K562 (cell line): Measurements from ENCODE around the gene PYM1. TPM values are rescaled to one million over a fixed set of nuclear protein-coding genes. Genes with fewer than 3 reads are reported as not detected.
A peak's percentile ranks its signal among the peaks of the same experiment; 100 is the strongest.

ENCODE experiments used
- ARNT ChIP-seq, 2 experiments: fragments of 450-650 bp; IDR thresholded peaks; 2 replicates each; pipeline ENCODE4 v1.6.1; 2016; ENCODE audit warnings: mild to moderate bottlenecking in 1 of 2
- BDP1 ChIP-seq: IDR thresholded peaks from 3 replicates; pipeline ENCODE4 v1.6.1; 2011; ENCODE audit not compliant: insufficient read length, insufficient read depth
- CBX1 ChIP-seq: sonication (generic); IDR thresholded peaks from 2 replicates; pipeline ENCODE4 v1.6.1; 2016; ENCODE audit warnings: antibody characterized with exemption, low read depth, mild to moderate bottlenecking
- EGR1 ChIP-seq: fragments of 450-650 bp; conservative IDR thresholded peaks from 2 replicates; pipeline ENCODE4 v1.6.1; 2017; ENCODE audit warnings: mild to moderate bottlenecking
- GABPA ChIP-seq: fragments of 200-800 bp; sonication (Bioruptor generic); conservative IDR thresholded peaks from 2 replicates; pipeline ENCODE4 v1.6.1; 2016; ENCODE audit warnings: low read depth, missing genetic modification characterization, missing compliant biosample characterization
- NEUROD1 ChIP-seq: fragments of 150-350 bp; IDR thresholded peaks from 2 replicates; pipeline ENCODE4 v1.6.1; 2014; ENCODE audit warnings: borderline replicate concordance, low read length, low read depth; ENCODE audit not compliant: partially characterized antibody
- NFRKB ChIP-seq: fragments of 450-650 bp; IDR thresholded peaks from 2 replicates; pipeline ENCODE4 v1.6.1; 2016; ENCODE audit warnings: low read depth
- PCBP2 ChIP-seq: fragments of 200-400 bp; formaldehyde crosslinking; IDR thresholded peaks from 2 replicates; pipeline ENCODE4 v1.6.1; 2018; ENCODE audit warnings: low read length, low read depth, mild to moderate bottlenecking, moderate library complexity; ENCODE audit not compliant: poor library complexity, severe bottlenecking
- POLR2AphosphoS5 ChIP-seq: IDR thresholded peaks from 2 replicates; pipeline ENCODE4 v1.6.1; 2011; ENCODE audit warnings: mild to moderate bottlenecking, low read depth, low read length, moderate library complexity; ENCODE audit not compliant: control insufficient read depth, insufficient read depth
- RHOXF2B ChIP-seq: fragments of 250-450 bp; sonication (Bioruptor Pico); conservative IDR thresholded peaks from 2 replicates; pipeline ENCODE4 v1.5.1; 2021
- SIX5 ChIP-seq, 2 experiments: IDR thresholded peaks; 2 replicates each; pipeline ENCODE4 v1.6.1; 2011; ENCODE audit warnings: low read length in 2 of 2, borderline replicate concordance in 1 of 2, low read depth in 1 of 2, mild to moderate bottlenecking in 1 of 2, moderate library complexity in 1 of 2; ENCODE audit not compliant: insufficient read depth in 1 of 2
- SMAD1 ChIP-seq: fragments of 150-350 bp; IDR thresholded peaks from 2 replicates; pipeline ENCODE4 v1.6.1; 2014; ENCODE audit warnings: low read length, low read depth; ENCODE audit not compliant: partially characterized antibody
- SREBF1 ChIP-seq: fragments of 150-350 bp; IDR thresholded peaks from 2 replicates; pipeline ENCODE4 v1.6.1; 2014; ENCODE audit warnings: antibody characterized with exemption, low read depth, low read length, borderline replicate concordance
- SRF ChIP-seq, 2 experiments: fragments of 250-450, 450-650 bp in 1 of 2; sonication (Bioruptor Pico) in 1 of 2; sonication (generic) in 1 of 2; formaldehyde crosslinking; IDR thresholded peaks; 2 replicates each; pipeline versions ENCODE4 v1.5.0 to v1.5.1; 2020 to 2022; ENCODE audit warnings: mild to moderate bottlenecking in 1 of 2, missing genetic modification reagents in 1 of 2
- polyA plus RNA-seq, 8 experiments: library from polyadenylated mRNA; depleted of rRNA in 4 of 8; stranded (reverse) in 5 of 8; unstranded in 3 of 8; fragments of >200 nt; fragmentation: Nextera tagmentation in 2 of 8; fragmentation: Illumina TruSeq in 1 of 8; extraction: Ambion mirVana in 2 of 8; extraction: Trizol in 1 of 8; gene quantifications; 2 replicates each; pipeline versions ENCODE4 v1.2.1 to v1.2.3, GENCODE V29; 2011 to 2014; ENCODE audit warnings: inconsistent platforms in 1 of 8, missing spikeins in 1 of 8
- total RNA-seq, 7 experiments: library from RNA; depleted of rRNA in 6 of 7; stranded (reverse); fragments of >200 nt in 6 of 7; fragmentation: Illumina TruSeq in 2 of 7; extraction: Trizol in 2 of 7; gene quantifications; 2 replicates each; pipeline versions ENCODE4 v1.2.1 to v1.2.3, GENCODE V29; 2011 to 2021; ENCODE audit warnings: low replicate concordance in 1 of 7
- TF ChIP-seq, protein P1 (sequence below): fragments of 450-650 bp; IDR thresholded peaks from 2 replicates; pipeline ENCODE4 v1.6.1; 2016; ENCODE audit warnings: antibody characterized with exemption
- TF ChIP-seq, protein P2 (sequence below): IDR thresholded peaks from 3 replicates; pipeline ENCODE4 v1.6.1; 2011; ENCODE audit warnings: borderline replicate concordance, mild to moderate bottlenecking; ENCODE audit not compliant: insufficient read length, insufficient read depth

Gene PYM1
- total and polyA plus RNA-seq, 9 of the 15 experiments (the other 6 are each of a cell fraction or from before 2014, with no cell fraction given) = 29.0 to 51.3 (median 34.1) TPM

DNA sequence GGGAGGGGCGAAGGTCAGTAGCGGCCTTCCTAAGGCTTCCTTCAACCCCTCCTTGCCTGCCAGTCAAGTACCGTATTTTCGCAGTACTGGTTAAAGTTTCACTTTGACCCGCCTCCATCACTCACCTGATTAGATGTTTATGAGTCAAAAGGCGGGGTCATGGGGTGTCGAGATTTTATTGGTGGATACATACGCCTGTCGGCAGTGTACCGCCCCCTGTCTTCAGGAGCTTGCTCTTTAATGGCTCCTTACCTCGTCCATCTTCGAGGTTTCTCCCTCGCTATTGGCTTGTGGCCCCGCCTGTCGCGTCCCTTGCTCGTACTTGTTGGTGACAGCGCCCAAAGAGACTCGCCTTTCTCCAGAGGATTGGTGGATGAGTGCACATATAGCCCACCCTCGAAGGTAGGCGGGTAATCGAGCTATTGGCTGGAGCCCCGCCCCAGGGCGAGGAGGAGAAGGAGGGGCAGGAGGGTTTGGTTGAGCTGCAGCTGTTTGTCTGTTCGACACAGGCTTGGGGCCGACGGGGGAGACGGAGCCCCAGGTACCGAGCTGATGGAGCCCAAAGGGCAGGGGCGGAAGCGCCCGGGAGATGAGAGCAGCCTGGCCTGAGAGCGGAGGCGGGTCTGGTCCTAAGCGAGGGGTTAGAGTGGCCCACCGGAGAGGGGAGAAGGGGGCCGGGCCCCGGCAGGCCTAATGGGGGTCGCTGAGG is 46.1 kb upstream of the PYM1 start, which contains the start of gene RAB5B (continued):
- TF ChIP-seq SREBF1 = peak; percentile 97
- TF ChIP-seq EGR1 = peak; percentile 41; the same call in 1 of the 2 replicates
- TF ChIP-seq SRF (CRISPR knock-in tag; IDR thresholded peaks at IDR 0.05) = peak in 1 of 2 experiments; percentile 13; a peak in 2 of 4 replicates
- TF ChIP-seq, protein P1, sequence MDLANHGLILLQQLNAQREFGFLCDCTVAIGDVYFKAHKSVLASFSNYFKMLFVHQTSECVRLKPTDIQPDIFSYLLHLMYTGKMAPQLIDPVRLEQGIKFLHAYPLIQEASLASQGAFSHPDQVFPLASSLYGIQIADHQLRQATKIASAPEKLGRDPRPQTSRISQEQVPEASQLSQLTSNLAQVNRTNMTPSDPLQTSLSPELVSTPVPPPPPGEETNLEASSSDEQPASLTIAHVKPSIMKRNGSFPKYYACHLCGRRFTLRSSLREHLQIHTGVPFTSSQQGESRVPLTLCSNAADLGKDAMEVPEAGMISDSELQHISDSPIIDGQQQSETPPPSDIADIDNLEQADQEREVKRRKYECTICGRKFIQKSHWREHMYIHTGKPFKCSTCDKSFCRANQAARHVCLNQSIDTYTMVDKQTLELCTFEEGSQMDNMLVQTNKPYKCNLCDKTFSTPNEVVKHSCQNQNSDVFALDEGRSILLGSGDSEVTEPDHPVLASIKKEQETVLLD = no peak
- no peak for TF ChIP-seq BDP1
- TF ChIP-seq, protein P2, sequence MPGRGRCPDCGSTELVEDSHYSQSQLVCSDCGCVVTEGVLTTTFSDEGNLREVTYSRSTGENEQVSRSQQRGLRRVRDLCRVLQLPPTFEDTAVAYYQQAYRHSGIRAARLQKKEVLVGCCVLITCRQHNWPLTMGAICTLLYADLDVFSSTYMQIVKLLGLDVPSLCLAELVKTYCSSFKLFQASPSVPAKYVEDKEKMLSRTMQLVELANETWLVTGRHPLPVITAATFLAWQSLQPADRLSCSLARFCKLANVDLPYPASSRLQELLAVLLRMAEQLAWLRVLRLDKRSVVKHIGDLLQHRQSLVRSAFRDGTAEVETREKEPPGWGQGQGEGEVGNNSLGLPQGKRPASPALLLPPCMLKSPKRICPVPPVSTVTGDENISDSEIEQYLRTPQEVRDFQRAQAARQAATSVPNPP = no peak
- 0 out of 2 replicates have a peak, but pooled peaks have one; percentile 46 for TF ChIP-seq GABPA
- TF ChIP-seq RHOXF2B (CRISPR knock-in tag) = no peak
- TF ChIP-seq SMAD1 = peak; percentile 41
- TF ChIP-seq NFRKB = no peak
- TF ChIP-seq SIX5 (IDR thresholded peaks at IDR 0.05; ENCODE audit: borderline replicate concordance in 1 of 2, insufficient read depth in 1 of 2, low read depth in 1 of 2, low read length in 2 of 2) = no peak
- TF ChIP-seq PCBP2 = no peak
- TF ChIP-seq CBX1 = no peak
- peak; percentile 100 for TF ChIP-seq NEUROD1
- TF ChIP-seq POLR2AphosphoS5 = peak; percentile 52; the same call in 1 of the 2 replicates
- TF ChIP-seq ARNT (IDR thresholded peaks at IDR 0.05) = no peak
